Measurements from ENCODE around the gene TMTC2. TPM values are rescaled to one million over a fixed set of nuclear protein-coding genes. Genes with fewer than 3 reads are reported as not detected.

Gene TMTC2
- total RNA-seq, 4 donors from 2014 or later = 11.5 to 44.1 (median 16.0) TPM

DNA sequence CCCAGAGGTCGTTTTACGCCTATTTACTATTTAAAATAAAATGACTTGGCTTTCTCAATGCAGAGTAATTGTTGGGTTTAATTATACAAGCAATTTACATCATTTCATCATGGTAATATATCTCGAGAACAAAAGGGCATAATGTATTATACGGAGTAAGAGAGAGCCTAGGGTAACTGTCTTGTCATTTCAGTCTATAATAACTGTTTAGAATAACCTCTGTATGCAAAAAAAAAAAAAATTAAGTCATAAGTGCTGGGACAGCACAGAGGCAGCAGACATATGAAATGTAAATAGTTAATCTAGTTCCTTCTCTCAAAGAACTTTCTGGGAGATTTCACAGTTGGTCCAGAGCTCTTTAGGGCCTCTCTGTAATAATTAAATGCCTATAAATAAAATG lies 284.9 kb downstream of the TMTC2 start:
- intact Hi-C loops (cut with DNase I; ENCODE audit: low total_unique reads) = no loop called here
- TF ChIP-seq, protein P1, sequence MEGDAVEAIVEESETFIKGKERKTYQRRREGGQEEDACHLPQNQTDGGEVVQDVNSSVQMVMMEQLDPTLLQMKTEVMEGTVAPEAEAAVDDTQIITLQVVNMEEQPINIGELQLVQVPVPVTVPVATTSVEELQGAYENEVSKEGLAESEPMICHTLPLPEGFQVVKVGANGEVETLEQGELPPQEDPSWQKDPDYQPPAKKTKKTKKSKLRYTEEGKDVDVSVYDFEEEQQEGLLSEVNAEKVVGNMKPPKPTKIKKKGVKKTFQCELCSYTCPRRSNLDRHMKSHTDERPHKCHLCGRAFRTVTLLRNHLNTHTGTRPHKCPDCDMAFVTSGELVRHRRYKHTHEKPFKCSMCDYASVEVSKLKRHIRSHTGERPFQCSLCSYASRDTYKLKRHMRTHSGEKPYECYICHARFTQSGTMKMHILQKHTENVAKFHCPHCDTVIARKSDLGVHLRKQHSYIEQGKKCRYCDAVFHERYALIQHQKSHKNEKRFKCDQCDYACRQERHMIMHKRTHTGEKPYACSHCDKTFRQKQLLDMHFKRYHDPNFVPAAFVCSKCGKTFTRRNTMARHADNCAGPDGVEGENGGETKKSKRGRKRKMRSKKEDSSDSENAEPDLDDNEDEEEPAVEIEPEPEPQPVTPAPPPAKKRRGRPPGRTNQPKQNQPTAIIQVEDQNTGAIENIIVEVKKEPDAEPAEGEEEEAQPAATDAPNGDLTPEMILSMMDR (IDR thresholded peaks at IDR 0.05) = no peak
- no peak for TF ChIP-seq POLR2A (IDR thresholded peaks at IDR 0.05)
- DNase-seq = no peak
- Histone ChIP-seq H3K9me3 (no peaks in the 10 kb centered on the region), H3K4me3 (no peak overlapping the region), H3K27me3 (no peaks in the 10 kb centered on the region), H3K27ac (no peak overlapping the region), H3K4me1 (no peaks in the 10 kb centered on the region), H3K36me3 (peaks cover 0 to 4% of the 10 kb centered on the region in 2 donors)

DNA sequence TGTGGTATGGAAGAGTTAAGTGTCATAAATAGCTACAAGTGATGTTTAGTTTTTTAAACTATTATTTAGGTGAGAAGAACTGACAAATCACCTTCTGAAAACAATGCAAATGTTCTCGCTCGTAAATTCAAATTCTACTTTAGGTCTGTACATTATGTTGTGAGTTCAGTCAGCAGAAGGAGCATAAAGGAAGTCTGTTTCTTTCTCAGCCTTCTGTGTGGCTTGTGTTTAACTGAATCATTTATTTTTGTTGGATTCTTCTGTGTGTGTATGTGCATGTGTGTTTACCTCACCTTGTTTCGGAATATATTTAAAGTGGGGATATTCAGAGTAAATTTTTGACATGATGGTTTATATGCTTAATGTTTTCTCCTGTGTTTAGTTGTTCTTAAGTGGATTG lies 285.9 kb downstream of the TMTC2 start:
- TF ChIP-seq, protein P1 (IDR thresholded peaks at IDR 0.05) = no peak
- no peak for TF ChIP-seq POLR2A (IDR thresholded peaks at IDR 0.05)

DNA sequence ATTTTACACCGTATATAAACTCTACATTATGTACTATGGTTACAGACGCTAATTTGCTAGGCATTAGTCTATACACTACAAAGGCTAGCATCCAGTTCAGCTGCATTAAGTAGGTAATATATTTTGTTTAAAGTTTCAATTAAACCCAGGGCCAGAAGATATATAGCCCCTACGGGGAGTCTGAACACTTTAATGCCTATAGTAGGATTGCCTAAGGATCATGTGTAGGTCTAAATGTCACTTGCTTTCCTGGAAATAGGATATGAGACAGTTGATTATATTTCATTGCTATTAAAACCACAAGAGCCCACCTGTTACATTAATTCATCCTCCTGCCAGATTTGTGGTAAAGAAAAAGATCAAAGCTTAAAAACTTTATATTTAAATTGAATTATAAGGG lies 286.9 kb downstream of the TMTC2 start:
- no peak overlapping the region for H3K27ac ChIP-seq
- DNase-seq = no peak
- H3K36me3 ChIP-seq = peaks cover 0 to 4% of the 10 kb centered on the region in 2 donors
- no peak for TF ChIP-seq POLR2A (IDR thresholded peaks at IDR 0.05)
- TF ChIP-seq, protein P1 (IDR thresholded peaks at IDR 0.05) = no peak
- H3K27me3 ChIP-seq = no peaks in the 10 kb centered on the region
- no peak overlapping the region for H3K4me3 ChIP-seq
- intact Hi-C loops (cut with DNase I; ENCODE audit: low total_unique reads) = no loop called here
- H3K4me1 ChIP-seq = no peaks in the 10 kb centered on the region
- no peaks in the 10 kb centered on the region for H3K9me3 ChIP-seq

More for the DNA sequence above, 285.9 kb downstream of the TMTC2 start:
- Histone ChIP-seq H3K27me3 (no peaks in the 10 kb centered on the region), H3K36me3 (peaks cover 0 to 4% of the 10 kb centered on the region in 2 donors), H3K4me1 (no peaks in the 10 kb centered on the region), H3K27ac (no peak overlapping the region), H3K9me3 (no peaks in the 10 kb centered on the region), H3K4me3 (no peak overlapping the region)
- intact Hi-C loops (cut with DNase I; ENCODE audit: low total_unique reads) = no loop called here
- DNase-seq = no peak

DNA sequence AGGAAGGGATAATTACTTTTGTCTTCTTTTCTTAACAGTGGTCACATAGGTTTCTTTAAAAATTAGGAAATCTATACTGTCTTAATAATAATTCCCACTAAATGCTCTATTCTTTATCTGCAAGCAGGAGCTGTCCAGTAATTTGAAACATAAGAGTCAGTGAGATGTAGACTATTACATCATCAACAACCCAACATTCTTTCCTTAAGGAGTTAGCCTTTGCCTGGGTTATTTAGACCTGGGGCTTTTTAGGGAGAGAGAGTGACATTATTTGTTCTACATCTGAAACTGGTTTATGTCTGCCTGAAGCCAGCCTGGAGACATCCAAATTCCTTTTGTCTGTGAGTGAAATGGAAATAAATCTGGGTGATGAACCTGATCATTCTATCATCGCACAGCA lies 294.4 kb downstream of the TMTC2 start:
- no peak for DNase-seq
- intact Hi-C loops (cut with DNase I; ENCODE audit: low total_unique reads) = no loop called here

DNA sequence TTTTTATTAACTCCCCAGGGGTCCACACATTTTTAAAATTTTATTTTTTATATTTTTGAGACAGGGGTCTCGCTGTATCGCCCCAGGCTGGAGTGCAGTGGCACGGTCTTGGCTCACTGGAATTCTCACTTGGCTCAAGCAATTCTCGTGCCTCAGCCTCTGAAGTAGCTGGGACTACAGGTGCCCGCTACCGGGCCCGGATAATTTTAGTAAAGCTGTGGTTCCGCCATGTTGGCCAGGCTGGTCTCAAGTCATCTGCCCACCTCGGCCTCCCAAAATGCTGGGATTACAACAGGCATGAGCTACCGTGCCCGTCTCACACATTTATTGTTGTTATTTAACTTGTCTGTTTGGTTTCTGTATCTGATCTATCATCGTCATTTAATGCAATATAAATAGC lies 307.4 kb downstream of the TMTC2 start:
- intact Hi-C loops (cut with DNase I; ENCODE audit: low total_unique reads) = no loop called here
- H3K27me3 ChIP-seq = no peaks in the 10 kb centered on the region

More for the DNA sequence above, 294.4 kb downstream of the TMTC2 start:
- Histone ChIP-seq H3K36me3 (no peaks in the 10 kb centered on the region), H3K4me3 (no peak overlapping the region), H3K27me3 (no peaks in the 10 kb centered on the region), H3K4me1 (no peaks in the 10 kb centered on the region), H3K27ac (no peak overlapping the region), H3K9me3 (no peaks in the 10 kb centered on the region)
- TF ChIP-seq POLR2A (IDR thresholded peaks at IDR 0.05) = no peak
- TF ChIP-seq, protein P1 (IDR thresholded peaks at IDR 0.05) = no peak

More for the DNA sequence above, 307.4 kb downstream of the TMTC2 start:
- no peak for TF ChIP-seq POLR2A (IDR thresholded peaks at IDR 0.05)
- TF ChIP-seq, protein P1 (IDR thresholded peaks at IDR 0.05) = no peak
- H3K4me1 ChIP-seq = no peaks in the 10 kb centered on the region
- H3K27ac ChIP-seq = no peak overlapping the region
- no peaks in the 10 kb centered on the region for H3K9me3 ChIP-seq
- H3K4me3 ChIP-seq = no peak overlapping the region
- no peak for DNase-seq
- no peaks in the 10 kb centered on the region for H3K36me3 ChIP-seq
